Keratinocyte (primary cell): ENCODE results near the gene SLC5A7. TPM values are rescaled to one million over a fixed set of nuclear protein-coding genes. Genes with fewer than 3 reads are reported as not detected.

Source experiments
- DNase-seq: peaks from one replicate; pipeline ENCODE4 v3.0.0-alpha.2; 2011; ENCODE audit warnings: low read depth, missing footprints, low spot score
- FAIRE-seq: peaks from 2 replicates; lab custom pipeline; 2011; peaks lifted over from hg19 to GRCh38; lab: Jason Lieb, UNC
- H2AFZ ChIP-seq: 2 replicates; pipeline ENCODE4 v1.6.0; 2012; ENCODE audit warnings: low read length, control low read depth, inconsistent platforms; ENCODE audit not compliant: control insufficient read depth
- H3K27ac ChIP-seq: 2 replicates; pipeline ENCODE4 v1.5.1; 2011; ENCODE audit warnings: low read length; ENCODE audit not compliant: control insufficient read depth, insufficient read depth
- H3K27me3 ChIP-seq: 3 replicates; pipeline ENCODE4 v1.6.0; 2011; ENCODE audit warnings: low read length; ENCODE audit not compliant: control insufficient read depth, insufficient read depth; ENCODE audit errors: extremely low read depth
- H3K36me3 ChIP-seq, 2 experiments: 2 replicates in 1 of 2; 3 replicates in 1 of 2; pipeline ENCODE4 v1.5.1; 2011; ENCODE audit warnings: low read length in 2 of 2, mild to moderate bottlenecking in 1 of 2; ENCODE audit not compliant: control insufficient read depth in 2 of 2, insufficient read depth in 2 of 2; ENCODE audit errors: extremely low read depth in 1 of 2
- H3K4me1 ChIP-seq: 3 replicates; pipeline ENCODE4 v1.5.1; 2011; ENCODE audit warnings: low read length; ENCODE audit not compliant: control insufficient read depth, insufficient read depth; ENCODE audit errors: extremely low read depth
- H3K4me2 ChIP-seq: 3 replicates; pipeline ENCODE4 v1.6.0; 2011; ENCODE audit warnings: low read depth, low read length; ENCODE audit not compliant: control insufficient read depth, insufficient read depth; ENCODE audit errors: extremely low read depth
- H3K4me3 ChIP-seq, 3 experiments: fragments of 200-600 bp in 1 of 3; sonication (generic) in 1 of 3; 2 replicates in 2 of 3; 3 replicates in 1 of 3; pipeline ENCODE4 v1.5.1; 2011 to 2016; ENCODE audit warnings: low read length in 3 of 3, mild to moderate bottlenecking in 3 of 3, control low read depth in 2 of 3, inconsistent platforms in 1 of 3, low read depth in 1 of 3, mixed read lengths in 1 of 3, mixed run types in 1 of 3, moderate library complexity in 1 of 3; ENCODE audit not compliant: control insufficient read depth in 2 of 3, insufficient read depth in 2 of 3; ENCODE audit errors: extremely low read depth in 1 of 3
- H3K79me2 ChIP-seq: 2 replicates; pipeline ENCODE4 v1.6.0; 2012; ENCODE audit warnings: low read length; ENCODE audit not compliant: control insufficient read depth, insufficient read depth
- H3K9ac ChIP-seq: 3 replicates; pipeline ENCODE4 v1.6.0; 2011; ENCODE audit warnings: low read length; ENCODE audit not compliant: control insufficient read depth, insufficient read depth; ENCODE audit errors: extremely low read depth
- H3K9me1 ChIP-seq: 3 replicates; pipeline ENCODE4 v1.6.0; 2011; ENCODE audit warnings: low read length; ENCODE audit not compliant: control insufficient read depth, insufficient read depth; ENCODE audit errors: extremely low read depth
- H3K9me3 ChIP-seq: 2 replicates; pipeline ENCODE4 v1.5.1; 2012; ENCODE audit warnings: low read depth, low read length; ENCODE audit not compliant: control insufficient read depth
- H4K20me1 ChIP-seq: 3 replicates; pipeline ENCODE4 v1.6.0; 2011; ENCODE audit warnings: low read length; ENCODE audit not compliant: control insufficient read depth, insufficient read depth; ENCODE audit errors: extremely low read depth
- CTCF ChIP-seq, 3 experiments: IDR thresholded peaks in 1 of 3; conservative IDR thresholded peaks in 1 of 3; optimal IDR thresholded peaks in 1 of 3; 2 replicates in 2 of 3; 3 replicates in 1 of 3; pipeline versions ENCODE3 to v1.5.1; 2011; ENCODE audit warnings: low read length in 3 of 3, mild to moderate bottlenecking in 3 of 3, moderate library complexity in 2 of 3, control low read depth in 1 of 3, inconsistent platforms in 1 of 3; ENCODE audit not compliant: insufficient read depth in 2 of 3; ENCODE audit errors: extremely low read depth in 1 of 3
- EZH2 ChIP-seq: IDR thresholded peaks from one replicate; pipeline ENCODE4 v1.6.1; 2012; ENCODE audit warnings: inconsistent platforms, mild to moderate bottlenecking, low read length, moderate library complexity
- dilution Hi-C: fragments of 300-500 bp; cut with MboI; formaldehyde crosslinking; loops from one replicate; pipeline ENCODE4 v1.7.0; 2020; ENCODE audit warnings: low sequenced_read_pairs; ENCODE audit not compliant: extremely low pct_ligation_motif_present
- polyA plus RNA-seq, 5 experiments: library from polyadenylated mRNA; depleted of rRNA in 3 of 5; stranded (reverse) in 3 of 5; stranded (forward) in 1 of 5; unstranded in 1 of 5; fragments of >200 nt; gene quantifications; 1 replicate in 1 of 5; 2 replicates in 3 of 5; 3 replicates in 1 of 5; pipeline versions ENCODE4 v1.2.1 to v1.2.3, GENCODE V29; 2011 to 2012; ENCODE audit warnings: missing spikeins in 2 of 5, low read depth in 1 of 5, low replicate concordance in 1 of 5

The SLC5A7 gene
- polyA plus RNA-seq, 1 donor (not counting 4 experiments of a cell fraction or from before 2014, with no cell fraction given) = not detected

GRCh38 chr2:107988108-107988507, 1.8 kb downstream of the SLC5A7 start:
- H4K20me1 ChIP-seq = no peaks in the 10 kb centered on the region
- no peak overlapping the region for H3K4me3 ChIP-seq
- H3K9me3 ChIP-seq = no peaks in the 10 kb centered on the region
- no peaks in the 10 kb centered on the region for H3K9me1 ChIP-seq
- FAIRE-seq (no peak), DNase-seq (no peak)
- H3K27ac ChIP-seq = no peak overlapping the region
- no peak overlapping the region for H2AFZ ChIP-seq
- TF ChIP-seq EZH2 (no peak), CTCF (optimal IDR thresholded peaks at IDR 0.05 in 1 of 3, IDR thresholded peaks at IDR 0.05 in 1 of 3, conservative IDR thresholded peaks at IDR 0.05 in 1 of 3; ENCODE audit: extremely low read depth in 1 of 3, insufficient read depth in 2 of 3, low read length in 3 of 3) (no peak)
- H3K4me1 ChIP-seq = no peaks in the 10 kb centered on the region
- H3K9ac ChIP-seq = no peak overlapping the region
- no peaks in the 10 kb centered on the region for H3K36me3 ChIP-seq
- dilution Hi-C loops = no loop called here
- H3K4me2 ChIP-seq = no peak overlapping the region
- H3K79me2 ChIP-seq = no peaks in the 10 kb centered on the region
- H3K27me3 ChIP-seq = peaks cover 20% of the 10 kb centered on the region

- Histone ChIP-seq H4K20me1 (no peaks in the 10 kb centered on the region), H2AFZ (no peak overlapping the region), H3K4me1 (no peaks in the 10 kb centered on the region), H3K4me2 (no peak overlapping the region), H3K27me3 (peaks cover 20% of the 10 kb centered on the region), H3K9ac (no peak overlapping the region), H3K4me3 (no peak overlapping the region), H3K36me3 (no peaks in the 10 kb centered on the region), H3K79me2 (no peaks in the 10 kb centered on the region), H3K27ac (no peak overlapping the region), H3K9me3 (no peaks in the 10 kb centered on the region), H3K9me1 (no peaks in the 10 kb centered on the region)
- dilution Hi-C loops = no loop called here
- no peak for DNase-seq
- no peak for FAIRE-seq
- TF ChIP-seq EZH2 = no peak
- no peak for TF ChIP-seq CTCF (optimal IDR thresholded peaks at IDR 0.05 in 1 of 3, IDR thresholded peaks at IDR 0.05 in 1 of 3, conservative IDR thresholded peaks at IDR 0.05 in 1 of 3; ENCODE audit: extremely low read depth in 1 of 3, insufficient read depth in 2 of 3, low read length in 3 of 3)
Observed at GRCh38 chr2:107989445-107989844, 3.1 kb downstream of the SLC5A7 start.
